Adrenal gland (tissue), 12 donors: Measurements from ENCODE around the gene CAMK2D. TPM values are rescaled to one million over a fixed set of nuclear protein-coding genes. Genes with fewer than 3 reads are reported as not detected.

Source experiments
- DNase-seq, 7 donors: peaks; one replicate each; pipeline ENCODE4 v3.0.0-alpha.2; 2019 to 2020
- H3K27ac ChIP-seq, 5 donors: fragments of 200-600 bp; sonication (generic) in 4 of 5; 1 replicate in 3 of 5; 2 replicates in 2 of 5; pipeline versions ENCODE4 v1.5.1 to v1.8.0; 2016 to 2020; ENCODE audit warnings: mild to moderate bottlenecking in 1 of 5
- H3K27me3 ChIP-seq: fragments of 200-600 bp; 2 replicates; pipeline ENCODE4 v1.8.0; 2021
- H3K36me3 ChIP-seq, 2 donors: fragments of 200-600 bp; replicated peaks in 1 of 2; 1 replicate in 1 of 2; 2 replicates in 1 of 2; pipeline versions ENCODE4 v1.5.1 to v1.8.0; 2018 to 2022
- H3K4me1 ChIP-seq, 2 donors: fragments of 200-600 bp; replicated peaks in 1 of 2; 1 replicate in 1 of 2; 2 replicates in 1 of 2; pipeline versions ENCODE4 v1.5.1 to v1.8.0; 2018 to 2021
- H3K4me3 ChIP-seq, 4 donors: fragments of 200-600 bp; sonication (generic) in 3 of 4; one replicate each; pipeline ENCODE4 v1.5.1; 2016 to 2018
- H3K9me3 ChIP-seq, 3 donors: fragments of 200-600 bp; sonication (generic) in 1 of 3; replicated peaks in 1 of 3; 1 replicate in 2 of 3; 2 replicates in 1 of 3; pipeline versions ENCODE4 v1.5.1 to v1.8.0; 2016 to 2021
- CTCF ChIP-seq, 6 experiments: fragments of 450-650 bp in 4 of 6; fragments of 200-600 bp in 2 of 6; sonication (generic) in 1 of 6; IDR thresholded peaks; 1 replicate in 5 of 6; 2 replicates in 1 of 6; pipeline versions ENCODE4 v1.5.1 to v1.8.0; 2016 to 2021; ENCODE audit warnings: antibody characterized with exemption in 6 of 6, mild to moderate bottlenecking in 2 of 6, moderate library complexity in 1 of 6
- POLR2A ChIP-seq, 2 donors: fragments of 450-650 bp; IDR thresholded peaks; one replicate each; pipeline ENCODE4 v1.6.1; 2017; ENCODE audit warnings: antibody characterized with exemption in 2 of 2, mild to moderate bottlenecking in 2 of 2, moderate library complexity in 1 of 2
- WGBS, 4 donors: extraction: QIAGEN DNeasy Blood & Tissue Kit in 2 of 4; methylation state at CpG; one replicate each; pipeline versions ENCODE4 v1.1.5 to v1.1.7; 2013 to 2017; 5-methylcytosine and 5-hydroxymethylcytosine counted together
- intact Hi-C, 2 donors: fragments of 100-400 bp; cut with DNase I; formaldehyde crosslinking; loops; one replicate each; pipeline versions ENCODE4 v1.14.1 to v1.15.0; 2022 to 2023
- polyA plus RNA-seq, 3 donors: library from polyadenylated mRNA; stranded (reverse); fragments of 200-250 nt in 2 of 3; fragments of 350-450 nt in 1 of 3; fragmentation: Illumina TruSeq in 1 of 3; extraction: RNeasy Lipid Tissue Mini Kit (QIAGEN cat#74804) in 1 of 3; gene quantifications; one replicate each; pipeline ENCODE4 v1.2.3, GENCODE V29; 2013 to 2014
- total RNA-seq, 9 donors: library from RNA; depleted of rRNA in 4 of 9; stranded (reverse); fragments of >200 nt in 4 of 9; fragments of 120-200 nt in 1 of 9; fragmentation: NEBNext Ultra II Directional in 1 of 9; extraction: Animal tissue kit (Norgen Biotek cat#: 25700) in 1 of 9; gene quantifications; one replicate each; pipeline versions ENCODE4 v1.1.0 to v1.2.4, GENCODE V29; 2013 to 2023
- donor health status: healthy with polysubstance abuse.
- donor health status: Bipolar disorder and iron deficiency.
- donor health status: DM: yes; HTN: yes; CAD: no.
- donor health status: DM: no; HTN: no; CAD: no.
- donor health status: DM: no; HTN: no; CAD: no.
- donor health status: DM: yes; HTN: yes; CAD: no.

Gene CAMK2D
- total and polyA plus RNA-seq, 12 donors, result 7.6 to 83.9 (median 33.6) TPM

- Histone ChIP-seq H3K27ac (no peak overlapping the region), H3K4me1 (no peaks in the 10 kb centered on the region), H3K9me3 (no peaks in the 10 kb centered on the region), H3K36me3 (no peaks in the 10 kb centered on the region), H3K27me3 (no peaks in the 10 kb centered on the region), H3K4me3 (no peak overlapping the region)
- DNase-seq, result no peak
- TF ChIP-seq POLR2A (IDR thresholded peaks at IDR 0.05), result no peak
- TF ChIP-seq CTCF (IDR thresholded peaks at IDR 0.05), result no peak
- WGBS, 4 donors, result 30 to 52% (median 41%) methylated on average over 1 of the region's 1 CpG
- intact Hi-C loops, result no loop called here
Observed at GRCh38 chr4:113732967-113733527, 28.5 kb downstream of the CAMK2D start.

- no peak for TF ChIP-seq POLR2A (IDR thresholded peaks at IDR 0.05)
- no peak for TF ChIP-seq CTCF (IDR thresholded peaks at IDR 0.05)
- no peak overlapping the region for H3K4me3 ChIP-seq
- H3K36me3 ChIP-seq, result no peaks in the 10 kb centered on the region
- 88 to 96% (median 95%) methylated on average over 2 of the region's 2 CpGs for WGBS, 4 donors
- intact Hi-C loops, result no loop called here
- H3K27ac ChIP-seq, result no peak overlapping the region
- no peaks in the 10 kb centered on the region for H3K4me1 ChIP-seq
- no peaks in the 10 kb centered on the region for H3K9me3 ChIP-seq
- no peak for DNase-seq
- no peaks in the 10 kb centered on the region for H3K27me3 ChIP-seq
Observed at GRCh38 chr4:113730467-113731216, 30.9 kb downstream of the CAMK2D start.

- DNase-seq, result no peak
- 85 to 93% (median 91%) methylated on average over 1 of the region's 1 CpG for WGBS, 4 donors
- H3K4me1 ChIP-seq, result no peaks in the 10 kb centered on the region
- no peak overlapping the region for H3K27ac ChIP-seq
- TF ChIP-seq CTCF (IDR thresholded peaks at IDR 0.05), result no peak
- TF ChIP-seq POLR2A (IDR thresholded peaks at IDR 0.05), result no peak
- intact Hi-C loops, result no loop called here
- H3K9me3 ChIP-seq, result no peaks in the 10 kb centered on the region
- H3K27me3 ChIP-seq, result no peaks in the 10 kb centered on the region
- no peak overlapping the region for H3K4me3 ChIP-seq
- H3K36me3 ChIP-seq, result no peaks in the 10 kb centered on the region
Observed at GRCh38 chr4:113727802-113728201, 33.7 kb downstream of the CAMK2D start.

GRCh38 chr4:113725963-113726362 lies 35.6 kb downstream of the CAMK2D start:
- TF ChIP-seq POLR2A (IDR thresholded peaks at IDR 0.05), result no peak
- TF ChIP-seq CTCF (IDR thresholded peaks at IDR 0.05), result no peak
- H3K9me3 ChIP-seq, result no peaks in the 10 kb centered on the region
- no peak overlapping the region for H3K4me3 ChIP-seq
- intact Hi-C loops, result no loop called here
- DNase-seq, result no peak
- no peaks in the 10 kb centered on the region for H3K36me3 ChIP-seq
- 90 to 100% (median 92%) methylated on average over 1 of the region's 1 CpG for WGBS, 4 donors
- H3K27ac ChIP-seq, result no peak overlapping the region
- no peaks in the 10 kb centered on the region for H3K4me1 ChIP-seq
- H3K27me3 ChIP-seq, result no peaks in the 10 kb centered on the region
